DND-41 (cell line): ENCODE data around the gene ZSCAN2.

Experiments used
- ATAC-seq: fragments of 200-7000 bp; cut with Tn5 transposase; 3 replicates; pipeline ENCODE4 v1.9.1; 2021; ENCODE audit warnings: low read depth; ENCODE audit not compliant: insufficient read depth
- DNase-seq: peaks from one replicate; pipeline ENCODE4 v3.0.0-alpha.2; 2020
- H2AFZ ChIP-seq: 2 replicates; pipeline ENCODE4 v1.6.0; 2012; ENCODE audit warnings: low read depth, low read length
- H3K27ac ChIP-seq: 2 replicates; pipeline ENCODE4 v1.5.1; 2012; ENCODE audit warnings: low read length, inconsistent platforms
- H3K27me3 ChIP-seq: fragments of 200-600 bp; sonication (generic); 2 replicates; pipeline ENCODE4 v1.6.0; 2012; ENCODE audit warnings: low read length, mild to moderate bottlenecking, inconsistent platforms; ENCODE audit not compliant: insufficient read depth, poor library complexity
- H3K36me3 ChIP-seq: 2 replicates; pipeline ENCODE4 v1.5.1; 2012; ENCODE audit warnings: low read length, inconsistent platforms; ENCODE audit not compliant: insufficient read depth
- H3K4me1 ChIP-seq: 2 replicates; pipeline ENCODE4 v1.5.1; 2012; ENCODE audit warnings: mild to moderate bottlenecking, low read length; ENCODE audit not compliant: insufficient read depth
- H3K4me2 ChIP-seq: 2 replicates; pipeline ENCODE4 v1.6.0; 2012; ENCODE audit warnings: mild to moderate bottlenecking, moderate library complexity, low read length, inconsistent platforms; ENCODE audit not compliant: insufficient read depth
- H3K4me3 ChIP-seq, 2 experiments: fragments of 200-600 bp in 1 of 2; shearing (Covaris generic) in 1 of 2; 2 replicates each; pipeline ENCODE4 v1.5.1; 2012 to 2016; ENCODE audit warnings: inconsistent platforms in 2 of 2, low read length in 2 of 2, mild to moderate bottlenecking in 2 of 2, low read depth in 1 of 2, moderate library complexity in 1 of 2
- H3K79me2 ChIP-seq: 2 replicates; pipeline ENCODE4 v1.6.0; 2012; ENCODE audit warnings: low read length, inconsistent platforms; ENCODE audit not compliant: insufficient read depth
- H3K9ac ChIP-seq: 2 replicates; pipeline ENCODE4 v1.6.0; 2012; ENCODE audit warnings: low read depth, mild to moderate bottlenecking, inconsistent platforms, low read length, moderate library complexity
- H3K9me3 ChIP-seq: 2 replicates; pipeline ENCODE4 v1.5.1; 2012; ENCODE audit warnings: low read length, moderate library complexity, mild to moderate bottlenecking, inconsistent platforms; ENCODE audit not compliant: insufficient read depth, severe bottlenecking
- H4K20me1 ChIP-seq: 2 replicates; pipeline ENCODE4 v1.6.0; 2012; ENCODE audit warnings: low read length; ENCODE audit not compliant: insufficient read depth
- EZH2 ChIP-seq: IDR thresholded peaks from 3 replicates; pipeline ENCODE4 v1.6.1; 2012; ENCODE audit warnings: borderline replicate concordance, low read depth, mild to moderate bottlenecking, moderate library complexity, low read length, inconsistent platforms; ENCODE audit not compliant: severe bottlenecking
- TF ChIP-seq, protein P1 (sequence below): IDR thresholded peaks from 2 replicates; pipeline ENCODE4 v1.5.1; 2012; ENCODE audit warnings: borderline replicate concordance, low read length, moderate library complexity, mild to moderate bottlenecking; ENCODE audit not compliant: poor library complexity, severe bottlenecking; ENCODE audit errors: extremely low read depth

Gene ZSCAN2

DNA sequence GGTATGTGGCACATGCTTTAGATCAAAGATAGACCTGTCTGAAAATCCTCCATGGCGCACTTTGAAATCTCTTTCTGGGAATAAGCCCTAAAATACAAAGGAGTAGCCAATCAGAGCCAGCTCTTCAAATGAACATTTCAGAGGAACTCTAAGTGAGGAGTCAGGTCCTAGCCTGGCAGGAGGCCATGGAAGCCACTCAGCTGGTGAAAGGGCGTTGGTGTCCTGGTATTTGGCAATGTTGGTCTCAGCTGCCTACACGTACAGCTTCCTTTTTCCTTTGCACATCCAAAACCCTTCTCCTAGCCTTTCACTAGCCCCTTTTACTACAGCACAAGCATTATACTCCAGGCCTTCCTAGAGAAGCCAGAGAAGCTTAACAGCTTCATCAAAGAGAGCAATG, 47.7 kb downstream of the ZSCAN2 start:
- DNase-seq (no peak), ATAC-seq (no peak)
- no peak for TF ChIP-seq EZH2
- TF ChIP-seq, protein P1, sequence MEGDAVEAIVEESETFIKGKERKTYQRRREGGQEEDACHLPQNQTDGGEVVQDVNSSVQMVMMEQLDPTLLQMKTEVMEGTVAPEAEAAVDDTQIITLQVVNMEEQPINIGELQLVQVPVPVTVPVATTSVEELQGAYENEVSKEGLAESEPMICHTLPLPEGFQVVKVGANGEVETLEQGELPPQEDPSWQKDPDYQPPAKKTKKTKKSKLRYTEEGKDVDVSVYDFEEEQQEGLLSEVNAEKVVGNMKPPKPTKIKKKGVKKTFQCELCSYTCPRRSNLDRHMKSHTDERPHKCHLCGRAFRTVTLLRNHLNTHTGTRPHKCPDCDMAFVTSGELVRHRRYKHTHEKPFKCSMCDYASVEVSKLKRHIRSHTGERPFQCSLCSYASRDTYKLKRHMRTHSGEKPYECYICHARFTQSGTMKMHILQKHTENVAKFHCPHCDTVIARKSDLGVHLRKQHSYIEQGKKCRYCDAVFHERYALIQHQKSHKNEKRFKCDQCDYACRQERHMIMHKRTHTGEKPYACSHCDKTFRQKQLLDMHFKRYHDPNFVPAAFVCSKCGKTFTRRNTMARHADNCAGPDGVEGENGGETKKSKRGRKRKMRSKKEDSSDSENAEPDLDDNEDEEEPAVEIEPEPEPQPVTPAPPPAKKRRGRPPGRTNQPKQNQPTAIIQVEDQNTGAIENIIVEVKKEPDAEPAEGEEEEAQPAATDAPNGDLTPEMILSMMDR = no peak
- Histone ChIP-seq H3K27me3 (no peaks in the 10 kb centered on the region), H3K4me3 (no peak overlapping the region), H3K27ac (no peak overlapping the region), H3K4me1 (peaks cover 18% of the 10 kb centered on the region), H3K9ac (no peak overlapping the region), H2AFZ (no peak overlapping the region), H3K36me3 (peaks cover 76% of the 10 kb centered on the region), H3K79me2 (peaks cover 19% of the 10 kb centered on the region), H3K4me2 (no peak overlapping the region), H4K20me1 (0 out of 2 replicates have a peak, but pooled peaks cover 5% of the 10 kb centered on the region), H3K9me3 (no peaks in the 10 kb centered on the region)

DNA sequence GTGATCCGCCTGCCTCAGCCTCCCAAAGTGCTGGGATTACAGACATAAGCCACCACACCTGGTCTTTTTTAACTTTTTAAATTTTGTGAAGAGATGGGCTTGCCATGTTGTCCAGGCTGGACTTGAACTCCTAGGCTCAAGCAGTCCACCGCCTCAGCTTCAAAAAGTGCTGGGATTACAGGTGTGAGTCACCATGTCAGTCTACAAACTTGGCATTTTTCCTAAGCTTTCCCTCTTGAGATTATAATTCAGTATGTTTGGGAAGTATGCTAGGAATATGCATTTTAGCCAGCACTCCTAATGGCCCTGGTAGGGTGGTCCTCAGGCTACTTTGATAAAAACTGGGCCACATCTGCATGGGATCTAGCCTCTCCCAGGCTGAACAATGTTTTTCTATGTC, 48.9 kb downstream of the ZSCAN2 start:
- no peak overlapping the region for H3K27ac ChIP-seq
- no peaks in the 10 kb centered on the region for H3K9me3 ChIP-seq
- peaks cover 25% of the 10 kb centered on the region for H3K79me2 ChIP-seq
- no peak overlapping the region for H3K4me2 ChIP-seq
- H2AFZ ChIP-seq = no peak overlapping the region
- peaks cover 21% of the 10 kb centered on the region for H3K4me1 ChIP-seq
- peaks cover 68% of the 10 kb centered on the region for H3K36me3 ChIP-seq
- no peak for TF ChIP-seq EZH2
- TF ChIP-seq, protein P1 = no peak
- no peak for DNase-seq
- 0 out of 2 replicates have a peak, but pooled peaks cover 5% of the 10 kb centered on the region for H4K20me1 ChIP-seq
- no peaks in the 10 kb centered on the region for H3K27me3 ChIP-seq
- ATAC-seq = no peak
- H3K9ac ChIP-seq = no peak overlapping the region
- no peak overlapping the region for H3K4me3 ChIP-seq

DNA sequence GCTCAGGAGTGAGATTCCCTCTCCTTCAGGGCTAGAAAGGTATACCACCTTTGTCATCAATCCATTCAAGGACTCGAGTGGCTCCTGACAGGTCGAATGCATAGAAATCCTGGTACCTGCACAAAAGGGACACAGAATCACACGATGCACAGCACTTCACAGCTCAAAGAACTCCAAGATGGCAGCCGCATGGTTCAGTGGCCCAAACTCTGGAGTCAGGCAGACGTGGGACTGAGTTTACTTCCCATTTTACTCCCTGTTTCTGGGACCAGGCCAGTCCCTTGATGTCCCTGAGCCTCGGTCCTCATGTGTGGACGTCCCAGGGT, 52.7 kb downstream of the ZSCAN2 start:
- Histone ChIP-seq H3K36me3 (peaks cover 32% of the 10 kb centered on the region), H3K4me2 (peak overlapping the region; percentile 72), H3K9ac (peak overlapping the region; percentile 71), H3K9me3 (no peaks in the 10 kb centered on the region), H4K20me1 (no peaks in the 10 kb centered on the region; the same call in 1 of the 2 replicates), H3K27ac (peak overlapping the region; percentile 83), H3K4me3 (peak overlapping the region; percentile 65 to 92), H3K27me3 (no peaks in the 10 kb centered on the region), H3K4me1 (peaks cover 48% of the 10 kb centered on the region), H2AFZ (peak overlapping the region; percentile 72), H3K79me2 (peaks cover 25% of the 10 kb centered on the region)
- ATAC-seq (no peak), DNase-seq (no peak)
- TF ChIP-seq EZH2 = no peak
- TF ChIP-seq, protein P1 = no peak
